ENCODE results near the gene OSM. TPM values are rescaled to one million over a fixed set of nuclear protein-coding genes. Genes with fewer than 3 reads are reported as not detected.

OSM gene
- total RNA-seq, 4 donors from 2014 or later = 0.57 to 8.3 TPM; not detected in 2

DNA sequence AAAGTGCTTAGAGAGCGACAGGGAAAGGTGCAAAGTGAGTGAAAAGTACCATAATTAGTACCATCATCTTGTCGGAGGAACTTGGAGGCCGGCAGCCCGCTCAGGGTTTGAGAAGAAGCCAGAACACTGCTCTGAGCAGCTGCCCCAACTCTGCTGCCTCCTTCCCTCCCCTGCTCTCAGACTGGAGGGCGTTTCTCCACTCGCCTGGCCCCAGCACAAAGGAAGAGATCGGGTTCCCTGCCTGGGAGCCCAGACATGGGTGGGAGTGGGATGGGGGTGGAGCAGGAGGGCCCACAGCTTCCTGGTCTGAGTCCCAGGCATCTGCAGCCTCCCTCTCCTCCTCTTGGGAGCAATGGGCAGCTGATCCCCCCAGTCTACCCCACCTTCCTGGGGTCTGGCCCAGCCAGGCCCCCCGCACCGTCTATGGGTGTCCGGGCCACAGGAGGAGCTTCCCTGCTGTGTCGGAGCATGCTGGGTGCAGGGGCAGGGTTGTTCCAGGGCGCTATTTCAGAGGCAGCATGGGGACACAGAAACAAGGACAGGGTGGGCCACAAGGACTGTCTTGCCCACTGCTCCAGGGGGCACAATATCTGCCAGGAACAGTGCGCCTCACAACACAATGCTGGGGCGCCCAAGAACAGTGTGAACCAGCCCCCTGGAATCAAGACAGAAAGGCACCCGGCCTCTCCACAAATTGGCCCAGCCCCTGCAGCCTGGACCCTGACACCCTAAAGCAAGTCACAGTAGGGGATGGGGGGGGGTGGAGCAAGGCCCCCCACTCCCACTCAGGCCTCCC is 24.9 kb downstream of the OSM start:
- intact Hi-C loops (cut with DNase I) = no loop called here

DNA sequence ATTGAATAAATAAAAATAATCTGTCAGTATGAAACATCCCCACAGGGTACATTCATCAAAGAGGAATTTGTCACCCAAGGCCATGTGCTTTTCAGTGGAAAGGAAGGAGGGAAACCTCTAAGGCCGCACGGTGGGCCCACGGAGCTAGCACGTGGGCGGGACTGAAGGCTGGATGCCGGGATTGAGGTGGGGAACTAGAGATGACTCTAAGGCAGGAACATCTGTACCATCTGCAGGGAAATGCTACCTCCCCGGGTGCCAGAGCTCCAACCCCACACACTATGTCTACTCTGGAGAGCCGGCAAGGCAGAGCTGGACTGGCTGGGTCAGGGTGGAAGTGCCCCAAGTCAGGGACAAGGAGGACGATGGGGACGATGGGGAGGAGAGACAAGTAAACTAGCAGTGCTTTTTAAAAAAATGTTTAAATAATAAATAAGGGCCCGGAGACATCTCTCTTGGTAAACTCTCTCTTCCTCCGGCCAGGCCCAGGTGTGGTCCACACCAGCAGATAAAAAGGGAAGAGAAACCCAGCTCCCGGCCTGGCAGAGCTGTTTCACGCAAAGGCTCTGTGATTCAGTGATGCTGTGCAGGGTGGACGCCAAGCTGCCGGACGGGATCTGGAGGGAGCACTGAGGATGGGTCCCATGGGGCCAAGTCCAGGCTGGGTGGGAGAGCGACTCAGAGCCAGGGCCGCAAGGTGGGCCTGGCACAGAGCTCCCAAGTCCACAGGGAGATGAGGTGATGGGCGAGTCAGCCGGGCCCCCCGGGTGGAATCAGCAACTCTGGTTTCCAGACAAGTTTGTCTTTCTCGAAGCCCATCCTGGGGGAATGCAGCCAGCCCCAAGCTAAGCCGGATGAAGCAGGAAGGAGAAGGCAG is 25.9 kb downstream of the OSM start:
- TF ChIP-seq POLR2A (IDR thresholded peaks at IDR 0.05; ENCODE audit: low read depth) (no peak), POLR2AphosphoS5 (IDR thresholded peaks at IDR 0.05) (no peak), EP300 (IDR thresholded peaks at IDR 0.05) (no peak)
- TF ChIP-seq, protein P1, sequence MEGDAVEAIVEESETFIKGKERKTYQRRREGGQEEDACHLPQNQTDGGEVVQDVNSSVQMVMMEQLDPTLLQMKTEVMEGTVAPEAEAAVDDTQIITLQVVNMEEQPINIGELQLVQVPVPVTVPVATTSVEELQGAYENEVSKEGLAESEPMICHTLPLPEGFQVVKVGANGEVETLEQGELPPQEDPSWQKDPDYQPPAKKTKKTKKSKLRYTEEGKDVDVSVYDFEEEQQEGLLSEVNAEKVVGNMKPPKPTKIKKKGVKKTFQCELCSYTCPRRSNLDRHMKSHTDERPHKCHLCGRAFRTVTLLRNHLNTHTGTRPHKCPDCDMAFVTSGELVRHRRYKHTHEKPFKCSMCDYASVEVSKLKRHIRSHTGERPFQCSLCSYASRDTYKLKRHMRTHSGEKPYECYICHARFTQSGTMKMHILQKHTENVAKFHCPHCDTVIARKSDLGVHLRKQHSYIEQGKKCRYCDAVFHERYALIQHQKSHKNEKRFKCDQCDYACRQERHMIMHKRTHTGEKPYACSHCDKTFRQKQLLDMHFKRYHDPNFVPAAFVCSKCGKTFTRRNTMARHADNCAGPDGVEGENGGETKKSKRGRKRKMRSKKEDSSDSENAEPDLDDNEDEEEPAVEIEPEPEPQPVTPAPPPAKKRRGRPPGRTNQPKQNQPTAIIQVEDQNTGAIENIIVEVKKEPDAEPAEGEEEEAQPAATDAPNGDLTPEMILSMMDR (IDR thresholded peaks at IDR 0.05) = no peak
- DNase-seq (ENCODE audit: extremely low spot score) = no peak
- 79% methylated on average over 19 of the region's 24 CpGs for WGBS
- Histone ChIP-seq H3K36me3 (no peaks in the 10 kb centered on the region), H3K27ac (replicated peaks in 1 of 4) (no peak overlapping the region), H3K27me3 (peaks cover 0 to 35% (median 3%) of the 10 kb centered on the region in 4 donors), H3K4me1 (peaks cover 3 to 13% (median 11%) of the 10 kb centered on the region in 4 donors), H3K9me3 (no peaks in the 10 kb centered on the region), H3K4me3 (no peak overlapping the region)
- intact Hi-C loops (cut with DNase I) = no loop called here

More for the DNA sequence above, 24.9 kb downstream of the OSM start:
- no peak for DNase-seq (ENCODE audit: extremely low spot score)
- no peak overlapping the region for H3K27ac ChIP-seq (replicated peaks in 1 of 4)
- WGBS = 75% methylated on average over 12 of the region's 15 CpGs
- H3K27me3 ChIP-seq = peaks cover 0 to 45% (median 9%) of the 10 kb centered on the region in 4 donors
- no peaks in the 10 kb centered on the region for H3K9me3 ChIP-seq
- TF ChIP-seq EP300 (IDR thresholded peaks at IDR 0.05) (no peak), POLR2AphosphoS5 (IDR thresholded peaks at IDR 0.05) (no peak), POLR2A (IDR thresholded peaks at IDR 0.05; ENCODE audit: low read depth) (no peak)
- TF ChIP-seq, protein P1 (IDR thresholded peaks at IDR 0.05) = no peak
- no peak overlapping the region for H3K4me3 ChIP-seq
- H3K4me1 ChIP-seq = peaks cover 11 to 19% (median 17%) of the 10 kb centered on the region in 4 donors
- H3K36me3 ChIP-seq = no peaks in the 10 kb centered on the region

DNA sequence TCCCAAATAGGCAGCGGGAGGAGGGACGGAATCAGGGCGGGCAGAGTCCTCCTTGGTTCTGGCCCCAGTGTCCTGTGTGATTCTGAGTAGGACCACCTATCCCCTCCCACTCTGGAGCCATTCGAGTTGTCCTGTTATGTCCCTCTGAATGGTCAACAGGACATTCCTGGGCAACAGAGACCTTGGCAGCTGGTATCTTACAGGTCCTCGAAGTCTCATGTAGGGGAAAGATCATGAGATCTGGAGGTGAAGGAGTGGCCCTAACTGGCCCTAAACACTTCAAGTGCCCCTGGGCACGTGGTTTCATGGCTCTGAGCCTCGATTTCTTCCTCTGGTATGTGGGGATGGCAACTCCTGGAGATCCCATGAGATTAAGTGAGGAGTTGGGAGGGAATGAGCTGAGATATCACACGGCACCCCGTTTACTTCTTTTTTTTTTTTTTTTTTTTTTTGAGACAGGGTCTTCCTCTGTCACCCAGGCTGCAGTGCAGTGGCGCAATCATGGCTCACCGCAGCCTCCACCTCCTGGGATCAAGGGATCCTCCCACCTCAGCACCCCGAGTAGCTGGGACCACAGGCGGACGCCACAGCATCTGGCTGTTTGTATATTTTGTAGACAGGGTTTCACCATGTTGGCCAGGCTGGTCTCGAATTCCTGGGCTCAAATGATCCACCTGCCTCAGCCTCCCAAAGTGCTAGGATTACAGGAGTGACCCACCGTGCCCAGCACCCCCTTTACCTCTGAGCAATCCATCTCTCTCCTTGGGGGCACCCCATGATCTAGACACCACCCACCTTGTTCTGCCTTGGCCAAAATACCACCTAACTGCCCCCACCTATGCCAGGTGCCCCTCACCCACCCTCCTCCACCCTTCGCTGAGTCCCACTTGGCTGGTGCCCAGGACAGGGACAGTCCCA is 26.9 kb downstream of the OSM start:
- Histone ChIP-seq H3K27me3 (peaks cover 0 to 25% (median 0%) of the 10 kb centered on the region in 4 donors), H3K4me3 (no peak overlapping the region), H3K27ac (replicated peaks in 1 of 4) (no peak overlapping the region), H3K4me1 (peaks cover 2 to 19% (median 16%) of the 10 kb centered on the region in 4 donors), H3K9me3 (no peaks in the 10 kb centered on the region), H3K36me3 (no peaks in the 10 kb centered on the region)
- no peak for DNase-seq (ENCODE audit: extremely low spot score)
- WGBS = 91% methylated on average over 17 of the region's 17 CpGs
- TF ChIP-seq POLR2AphosphoS5 (IDR thresholded peaks at IDR 0.05) (no peak), POLR2A (IDR thresholded peaks at IDR 0.05; ENCODE audit: low read depth) (no peak), EP300 (IDR thresholded peaks at IDR 0.05) (no peak)
- TF ChIP-seq, protein P1 (IDR thresholded peaks at IDR 0.05) = no peak
- intact Hi-C loops (cut with DNase I) = no loop called here
